ENCODE results near the gene ANKRD22. TPM values are rescaled to one million over a fixed set of nuclear protein-coding genes. Genes with fewer than 3 reads are reported as not detected.

ANKRD22 gene
- total and polyA plus RNA-seq, 9 of the 15 experiments (the other 6 are each of a cell fraction or from before 2014, with no cell fraction given) = not detected

- no peak for TF ChIP-seq SRSF3 (IDR thresholded peaks at IDR 0.05; ENCODE audit: insufficient read depth, low read length)
- TF ChIP-seq ZC3H4 (CRISPR knock-in tag; IDR thresholded peaks at IDR 0.05; ENCODE audit: borderline replicate concordance) = no peak
- no peak for TF ChIP-seq CGGBP1 (CRISPR knock-in tag; IDR thresholded peaks at IDR 0.05)
- no peak for TF ChIP-seq SIN3A (IDR thresholded peaks at IDR 0.05; ENCODE audit: borderline replicate concordance in 2 of 2, control insufficient read depth in 1 of 2, low read depth in 2 of 2, low read length in 2 of 2)
- TF ChIP-seq PHB2 (IDR thresholded peaks at IDR 0.05; ENCODE audit: low read depth) = no peak
- no peak for TF ChIP-seq RBM14 (IDR thresholded peaks at IDR 0.05; ENCODE audit: borderline replicate concordance, insufficient read depth, low read depth, low read length)
- no peak for TF ChIP-seq EWSR1 (IDR thresholded peaks at IDR 0.05; ENCODE audit: borderline replicate concordance, low read depth, partially characterized antibody)
- TF ChIP-seq ZNF583 (CRISPR knock-in tag; IDR thresholded peaks at IDR 0.05) = no peak
- no peak for TF ChIP-seq ZNF699 (CRISPR knock-in tag; IDR thresholded peaks at IDR 0.05; ENCODE audit: insufficient replicate concordance)
- no peak for TF ChIP-seq NFXL1 (CRISPR knock-in tag; IDR thresholded peaks at IDR 0.05)
- TF ChIP-seq NFE2 (IDR thresholded peaks at IDR 0.05; ENCODE audit: low read depth) = no peak
- TF ChIP-seq DPF2 (IDR thresholded peaks at IDR 0.05) = no peak
- FAIRE-seq = no peak
- POLR2A ChIA-PET = interaction anchor here (0.7 kb wide), 1 partner anchor 13 kb away, joined by 3 read pairs; no protein-coding TSS in a partner anchor
These were observed 57.8 kb downstream of the ANKRD22 start for GRCh38 chr10:88793712-88794299.

More at GRCh38 chr10:88793712-88794299, 57.8 kb downstream of the ANKRD22 start:
- Histone ChIP-seq H3K79me2 (ENCODE audit: control insufficient read depth, insufficient read depth, low read length) (no peaks in the 10 kb centered on the region), H3K27ac (ENCODE audit: extremely low read depth, low read depth, low read length) (no peak overlapping the region), H3K36me3 (ENCODE audit: control insufficient read depth, insufficient read depth, low read length) (no peaks in the 10 kb centered on the region), H2AFZ (ENCODE audit: low read depth, low read length) (no peak overlapping the region), H3K4me2 (ENCODE audit: insufficient read depth, low read length) (no peak overlapping the region), H3K4me3 (no peak overlapping the region), H4K20me1 (replicated peaks; ENCODE audit: control insufficient read depth, insufficient read depth, low read length) (no peaks in the 10 kb centered on the region), H3K27me3 (ENCODE audit: control insufficient read depth in 2 of 2, insufficient read depth in 2 of 2, low read length in 2 of 2) (no peaks in the 10 kb centered on the region), H3K9me3 (replicated peaks; ENCODE audit: control insufficient read depth, insufficient read depth, low read depth, low read length) (no peaks in the 10 kb centered on the region), H3K9ac (ENCODE audit: insufficient read depth in 1 of 2, low read depth in 2 of 2, low read length in 2 of 2) (no peak overlapping the region), H3K9me1 (ENCODE audit: control insufficient read depth, insufficient read depth, low read length) (no peaks in the 10 kb centered on the region), H3K4me1 (replicated peaks in 1 of 2; ENCODE audit: control insufficient read depth in 2 of 2, insufficient read depth in 2 of 2, low read length in 2 of 2) (no peaks in the 10 kb centered on the region)
- CTCF ChIA-PET (ENCODE audit: low intra/inter-chr PET ratio) = no interaction called here
- in situ Hi-C loops (cut with MboI) (no loop called here), intact Hi-C loops (cut with micrococcal nuclease) (no loop called here)
- no TSS peak for BruUV-seq (replicated peaks)
- DNase-seq (ENCODE audit: extremely low read depth in 1 of 4, low spot score in 3 of 4) (no peak), ATAC-seq (no peak)
- WGBS (ENCODE audit: insufficient coverage, low coverage, missing lambda C conversion rate) = 0% methylated on average over 2 of the region's 2 CpGs

Data from K562 (cell line).